GM18505 (cell line): ENCODE data around the gene VSIG2.

Experiments used
- ATAC-seq: cut with Tn5 transposase; IDR thresholded peaks from one replicate; pipeline ENCODE4 v1.9.1; 2021; ENCODE audit not compliant: unreplicated experiment
- POLR2A ChIP-seq: IDR thresholded peaks from 4 replicates; pipeline ENCODE4 v1.6.1; 2011; ENCODE audit warnings: borderline replicate concordance; ENCODE audit not compliant: insufficient read depth, insufficient read length; ENCODE audit errors: extremely low read depth

VSIG2 gene

GRCh38 chr11:124747406-124748099 lies 4.5 kb downstream of the VSIG2 start:
- no peak for TF ChIP-seq POLR2A
- ATAC-seq, result no peak

DNA sequence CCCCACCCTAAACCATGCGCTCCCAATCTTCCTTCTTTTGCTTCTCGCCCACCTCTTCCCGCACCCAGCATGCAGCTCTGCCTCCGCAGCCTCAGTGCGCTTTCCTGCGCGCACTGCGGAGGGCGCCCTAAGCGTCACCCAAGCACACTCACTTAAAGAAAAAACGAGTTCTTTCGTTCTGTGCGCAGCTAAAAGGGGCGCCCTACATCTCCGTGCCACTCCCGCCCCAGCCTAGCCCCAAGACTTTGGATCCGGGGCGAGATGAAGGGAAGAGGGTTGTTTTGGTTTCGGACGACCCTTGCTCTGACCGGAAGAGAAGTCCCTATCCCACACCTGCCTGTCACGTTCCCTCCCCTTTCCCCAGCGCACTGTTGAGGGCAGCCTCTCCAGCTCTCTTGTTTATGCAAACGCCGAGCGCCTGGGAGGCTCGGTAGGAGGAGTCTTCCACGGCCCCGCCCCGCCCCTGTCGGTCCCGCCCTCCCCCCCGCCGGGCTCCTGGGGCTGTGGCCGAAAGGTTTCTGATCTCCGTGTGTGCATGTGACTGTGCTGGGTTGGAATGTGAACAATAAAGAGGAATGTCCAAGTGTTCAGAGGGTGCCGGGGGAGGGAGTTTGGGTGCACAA lies 5.3 kb downstream of the VSIG2 start:
- TF ChIP-seq POLR2A, result peak; percentile 71
- ATAC-seq, result peak; percentile 86

DNA sequence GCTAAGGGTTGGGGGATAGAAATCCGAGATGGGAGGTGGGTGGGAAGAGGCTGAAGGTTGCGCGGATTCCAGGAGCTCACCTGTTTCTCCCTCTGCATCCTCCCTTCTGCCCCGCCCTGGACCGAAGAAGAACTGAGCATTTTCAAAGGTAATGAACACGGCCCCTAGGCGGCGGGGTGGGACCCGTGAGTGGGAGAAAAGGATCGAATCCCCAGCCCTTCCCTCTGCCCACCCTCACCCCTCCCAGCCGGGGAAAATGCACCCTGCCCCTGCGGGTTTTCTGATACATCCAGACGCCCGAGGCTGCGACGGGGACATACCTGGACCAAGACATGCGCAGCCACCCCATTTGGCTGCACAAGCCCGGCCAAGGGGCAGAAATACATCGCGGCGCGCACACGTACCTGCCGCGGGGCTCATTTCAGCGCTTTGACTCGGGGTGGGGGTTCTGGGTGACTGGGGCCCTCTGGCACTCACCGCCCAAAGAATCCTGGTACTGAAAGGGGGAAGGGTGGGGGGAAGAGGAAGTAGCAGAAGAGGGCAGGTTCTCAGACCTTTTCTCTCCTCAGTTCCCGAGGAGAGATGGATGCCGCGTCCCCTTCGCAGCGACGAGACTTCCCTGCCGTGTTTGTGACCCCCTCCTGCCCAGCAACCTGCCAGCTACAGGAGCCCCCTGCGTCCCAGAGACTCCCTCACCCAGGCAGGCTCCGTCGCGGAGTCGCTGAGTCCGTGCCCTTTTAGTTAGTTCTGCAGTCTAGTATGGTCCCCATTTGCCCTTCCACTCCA lies 6.0 kb downstream of the VSIG2 start:
- no peak for TF ChIP-seq POLR2A
- peak; percentile 23 for ATAC-seq

- no peak for ATAC-seq
- no peak for TF ChIP-seq POLR2A
Measured at GRCh38 chr11:124745270-124745834, 6.7 kb downstream of the VSIG2 start.

- no peak for ATAC-seq
- no peak for TF ChIP-seq POLR2A
Measured at GRCh38 chr11:124743050-124743449, 9.0 kb downstream of the VSIG2 start.

- TF ChIP-seq POLR2A, result no peak
- ATAC-seq, result no peak
Measured at GRCh38 chr11:124742555-124742954, 9.5 kb downstream of the VSIG2 start.

DNA sequence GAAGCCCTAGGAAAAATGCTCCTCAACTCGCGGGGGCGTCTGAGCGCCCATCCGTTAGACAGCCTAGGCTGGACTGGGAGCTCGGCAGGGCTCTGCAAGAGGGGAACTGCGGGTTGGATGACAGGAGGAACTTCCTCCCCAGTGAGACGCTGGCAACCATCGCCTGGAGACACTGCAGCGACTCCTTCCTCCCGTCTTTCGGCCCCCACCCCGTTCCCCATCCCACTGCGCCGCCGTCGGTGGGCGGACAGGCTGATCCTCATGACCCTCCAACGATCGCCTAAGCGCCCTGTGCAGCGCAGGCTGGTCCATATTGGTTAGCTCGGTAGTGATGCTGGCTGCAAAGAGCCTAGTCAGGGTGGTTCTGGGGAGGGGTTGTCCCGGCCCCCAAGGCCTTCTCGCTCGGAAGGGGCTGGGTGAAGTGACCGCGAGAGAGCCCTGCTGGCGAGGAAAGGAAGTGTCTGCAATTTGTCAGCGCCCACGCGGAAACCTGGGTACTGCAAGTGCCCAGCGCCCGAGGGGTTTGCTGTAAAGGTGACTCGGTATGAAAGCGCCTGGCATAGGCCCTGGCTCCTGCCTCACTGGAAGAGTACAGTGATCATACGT lies 11.7 kb downstream of the VSIG2 start:
- ATAC-seq, result peak; percentile 38
- no peak for TF ChIP-seq POLR2A

GRCh38 chr11:124739479-124740276 lies 12.4 kb downstream of the VSIG2 start, which contains the start of gene NRGN:
NRGN (plus strand) TSS chr11:124739942; CDS start chr11:124740085, 143 bp downstream.
- peak; percentile 97 for ATAC-seq

DNA sequence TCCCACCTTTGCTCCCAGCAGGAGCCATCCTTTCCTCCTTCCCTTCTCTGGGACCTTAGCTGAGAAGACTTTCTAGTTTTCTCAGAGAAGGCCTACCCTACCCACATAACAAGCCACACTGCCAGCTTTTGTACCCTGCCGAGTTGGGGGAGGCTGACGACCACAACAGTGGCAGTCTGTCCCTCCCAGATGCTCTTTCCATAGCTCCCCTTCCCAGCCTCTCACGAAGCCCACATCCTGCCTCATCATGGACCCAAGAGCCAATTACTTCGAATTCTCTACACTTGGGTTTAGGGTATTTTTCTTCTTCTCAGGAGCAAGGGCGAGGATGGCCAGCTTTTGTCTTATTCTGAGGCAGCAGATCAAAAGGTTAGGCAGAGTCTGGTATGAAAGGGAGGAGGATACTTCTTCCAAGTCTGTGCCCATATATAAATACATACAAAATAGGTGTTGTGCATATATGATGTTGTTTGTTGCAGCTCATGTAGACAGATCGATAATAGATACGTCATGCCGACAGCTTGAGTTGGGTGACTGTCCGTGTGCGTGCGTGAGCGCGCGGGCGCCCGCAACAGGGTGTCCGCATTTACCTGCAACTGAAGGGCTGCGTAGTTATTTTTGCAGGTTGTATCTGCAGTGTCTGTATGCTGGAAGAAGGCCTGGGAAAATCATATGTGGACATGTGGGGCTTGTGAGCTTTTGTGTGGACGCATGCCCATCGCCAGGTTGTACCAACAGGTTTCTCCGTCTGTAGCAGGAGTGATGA lies 13.2 kb downstream of the VSIG2 start:
- ATAC-seq, result no peak
- no peak for TF ChIP-seq POLR2A

More at GRCh38 chr11:124739479-124740276, 12.4 kb downstream of the VSIG2 start, which contains the start of gene NRGN:
- no peak for TF ChIP-seq POLR2A

DNA sequence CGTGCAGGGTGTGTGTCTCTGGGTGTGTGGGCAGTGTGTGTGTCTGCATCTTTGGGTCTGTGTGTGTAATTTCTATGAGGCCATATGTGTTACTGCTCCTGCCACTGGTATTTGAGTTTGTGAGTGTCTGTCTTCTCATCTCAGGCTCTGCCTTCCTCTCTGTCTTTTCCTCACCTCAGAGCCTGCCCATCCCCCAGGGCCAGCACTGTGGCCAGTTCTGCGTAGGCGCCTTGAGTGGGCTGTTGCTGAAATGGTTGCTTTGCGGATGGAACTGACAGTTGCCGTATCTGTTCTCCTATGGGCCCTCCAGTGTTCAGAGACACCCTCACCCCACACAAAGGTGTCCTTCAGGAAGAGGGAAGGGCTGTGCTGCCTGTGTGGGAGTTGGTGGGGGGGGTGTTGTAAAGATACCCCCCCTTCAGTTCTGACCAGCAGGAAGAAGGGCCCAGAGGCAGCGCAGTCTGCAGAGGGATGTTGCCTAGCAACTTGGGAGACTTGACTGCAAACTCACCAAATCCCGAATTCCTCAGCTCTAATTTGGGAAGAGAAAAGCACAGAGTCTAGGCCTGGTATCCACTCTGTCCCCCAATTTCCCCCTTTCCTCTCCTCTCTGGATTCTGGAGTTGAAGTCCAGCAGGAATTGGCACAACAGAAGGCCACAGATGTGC lies 14.3 kb downstream of the VSIG2 start:
- no peak for TF ChIP-seq POLR2A
- no peak for ATAC-seq

DNA sequence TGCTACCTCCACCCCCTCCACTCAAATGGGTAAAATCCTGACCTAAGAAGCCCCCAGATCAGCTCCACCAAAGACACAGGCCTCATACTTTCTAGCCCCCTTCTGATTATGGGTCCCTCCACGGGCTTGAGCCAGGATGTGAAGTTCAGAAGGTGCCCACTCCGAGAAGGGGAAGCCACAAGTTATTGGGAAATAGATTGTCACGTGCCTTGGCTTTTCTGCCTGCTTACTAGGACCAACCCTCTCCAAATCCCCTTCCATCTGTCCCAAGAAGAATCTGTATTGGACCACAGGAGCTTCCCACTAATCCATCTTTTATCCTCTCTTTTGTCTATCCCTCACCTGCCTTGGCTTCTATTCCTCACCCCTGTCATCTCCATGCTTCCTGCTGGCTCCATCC lies 15.3 kb downstream of the VSIG2 start:
- no peak for ATAC-seq
- TF ChIP-seq POLR2A, result no peak
